ENCODE measurements around the gene PDGFB. TPM values are rescaled to one million over a fixed set of nuclear protein-coding genes. Genes with fewer than 3 reads are reported as not detected.

Gene PDGFB
- total and polyA plus RNA-seq, 5 donors from 2014 or later = 0.63 to 6.3 (median 4.3) TPM

DNA sequence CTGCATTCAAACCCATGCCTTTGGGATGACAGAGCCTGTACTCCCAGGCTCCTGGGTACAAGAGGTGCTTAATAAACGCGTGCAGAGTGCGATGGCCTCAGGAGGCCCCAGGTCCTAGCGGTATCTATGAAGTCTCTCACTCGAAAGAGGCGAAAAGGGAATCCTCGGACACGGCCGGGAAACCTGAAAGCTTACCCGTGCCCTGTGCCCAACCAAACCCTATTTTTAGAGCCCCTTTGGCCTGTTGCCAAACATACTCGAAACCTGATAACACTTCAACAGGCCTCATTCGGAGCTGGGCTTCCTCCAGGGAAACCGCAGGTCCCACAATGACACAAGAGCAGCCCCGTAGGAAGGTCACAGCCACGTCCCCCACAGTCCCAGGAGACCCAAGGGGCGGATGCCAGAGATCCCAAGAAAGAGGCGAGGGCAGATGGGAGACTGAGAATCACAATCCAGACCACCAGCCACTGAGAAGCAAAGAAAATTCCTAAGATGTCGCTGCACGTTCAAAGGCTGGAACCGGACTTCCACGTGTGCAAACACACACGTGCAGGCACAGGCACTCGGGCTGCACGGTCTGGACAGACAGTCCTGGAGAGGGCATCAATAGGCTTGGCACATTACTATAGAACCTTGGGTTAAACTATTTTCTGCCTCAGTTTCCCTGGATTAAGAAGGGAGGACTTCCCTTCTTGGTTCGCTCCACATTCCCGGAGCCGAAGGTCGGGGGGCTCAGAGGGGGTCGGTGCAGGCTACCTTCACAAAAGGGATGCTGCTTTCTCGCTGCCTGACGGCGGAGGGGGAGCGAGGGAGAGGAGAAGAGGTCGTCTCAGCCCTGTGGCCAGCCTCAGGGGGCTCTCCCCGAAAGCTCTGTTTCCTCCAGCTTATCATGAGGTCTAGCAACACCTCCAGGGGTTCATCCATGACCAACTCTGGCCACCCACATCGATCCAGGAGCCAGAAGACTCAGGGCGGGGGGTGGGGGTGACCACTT is 8.2 kb downstream of the PDGFB start:
- H3K36me3 Mint-ChIP-seq = peaks cover 4% of the 10 kb centered on the region
- no peak overlapping the region for H3K27ac ChIP-seq (ENCODE audit: insufficient read depth, low read length, poor library complexity, severe bottlenecking)
- ATAC-seq (ENCODE audit: low read depth in 2 of 2) (no peak), DNase-seq (peak in 1 of 3 donors; percentile 42)
- no peak overlapping the region for H3K4me3 ChIP-seq (ENCODE audit: low read depth, low read length)
- no peaks in the 10 kb centered on the region for H3K9me3 Mint-ChIP-seq
- peaks cover 82% of the 10 kb centered on the region for H3K27me3 Mint-ChIP-seq
- peak overlapping the region in 3 of 4 donors; percentile 70 to 75 (median 72) for H3K4me3 Mint-ChIP-seq
- H3K4me1 Mint-ChIP-seq = peaks cover 0 to 70% (median 27%) of the 10 kb centered on the region in 4 donors
- peak overlapping the region in 1 of 3 donors; percentile 88 for H3K27ac Mint-ChIP-seq
- H3K9me3 ChIP-seq (ENCODE audit: control insufficient read depth in 2 of 2, low read length in 2 of 2) = no peaks in the 10 kb centered on the region
- peaks cover 53% of the 10 kb centered on the region for H3K4me1 ChIP-seq (ENCODE audit: control insufficient read depth, insufficient read depth, low read length, poor library complexity, severe bottlenecking)
- H3K27me3 ChIP-seq (ENCODE audit: control insufficient read depth, insufficient read depth, low read length) = peaks cover 4% of the 10 kb centered on the region
- no peaks in the 10 kb centered on the region for H3K36me3 ChIP-seq (ENCODE audit: control insufficient read depth, insufficient read depth, low read length)

DNA sequence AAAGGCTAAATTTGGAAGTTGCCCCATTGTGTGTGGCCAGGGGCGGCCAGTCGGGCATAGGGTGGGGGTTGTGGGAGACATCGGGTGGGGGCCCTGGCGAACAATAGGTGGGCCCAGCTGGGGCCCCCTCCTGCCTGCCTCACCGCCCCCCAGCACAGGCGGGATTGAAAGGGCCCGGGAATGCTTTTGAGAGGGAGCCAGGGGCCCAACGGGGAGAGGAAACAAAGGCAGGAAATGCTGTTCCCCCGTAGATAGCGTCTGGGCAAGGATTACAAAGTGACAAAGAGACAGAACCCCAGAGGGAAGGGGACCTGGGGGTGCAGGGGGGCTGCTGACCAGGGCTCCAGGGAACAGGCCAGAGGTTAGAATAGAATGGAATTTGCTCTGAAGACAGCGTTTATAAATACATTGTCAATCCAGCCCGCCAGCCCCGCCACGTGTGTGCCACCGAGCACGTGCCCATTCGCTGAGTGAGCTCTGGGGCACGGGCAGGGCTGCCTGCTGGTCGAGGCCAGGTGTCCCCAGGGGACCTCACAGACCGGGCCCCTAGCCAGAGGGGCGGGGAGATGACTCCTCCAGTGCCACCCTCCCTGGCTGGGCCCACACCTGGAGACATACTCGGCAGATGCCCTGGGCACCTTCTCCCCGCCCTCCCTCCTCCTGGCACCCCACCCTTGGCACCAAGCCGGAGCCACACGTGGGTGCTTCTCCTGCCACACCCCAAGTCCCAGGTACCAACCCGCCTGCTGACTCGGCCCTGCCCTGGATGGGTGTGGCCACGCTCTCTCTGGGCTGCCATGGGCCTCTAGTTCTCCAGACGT is 9.7 kb downstream of the PDGFB start:
- Mint-ChIP-seq H3K4me1 (peaks cover 0 to 55% (median 20%) of the 10 kb centered on the region in 4 donors), H3K4me3 (peak overlapping the region in 1 of 4 donors; percentile 24), H3K36me3 (peaks cover 4% of the 10 kb centered on the region), H3K9me3 (no peaks in the 10 kb centered on the region), H3K27me3 (peaks cover 80% of the 10 kb centered on the region), H3K27ac (peak overlapping the region in 1 of 3 donors; percentile 80)
- Histone ChIP-seq H3K9me3 (ENCODE audit: control insufficient read depth in 2 of 2, low read length in 2 of 2) (no peaks in the 10 kb centered on the region), H3K36me3 (ENCODE audit: control insufficient read depth, insufficient read depth, low read length) (no peaks in the 10 kb centered on the region), H3K27ac (ENCODE audit: insufficient read depth, low read length, poor library complexity, severe bottlenecking) (peak overlapping the region; percentile 33), H3K4me3 (ENCODE audit: low read depth, low read length) (no peak overlapping the region), H3K27me3 (ENCODE audit: control insufficient read depth, insufficient read depth, low read length) (peaks cover 4% of the 10 kb centered on the region), H3K4me1 (ENCODE audit: control insufficient read depth, insufficient read depth, low read length, poor library complexity, severe bottlenecking) (peaks cover 39% of the 10 kb centered on the region)
- no peak for DNase-seq
- ATAC-seq (ENCODE audit: low read depth in 2 of 2) = no peak

DNA sequence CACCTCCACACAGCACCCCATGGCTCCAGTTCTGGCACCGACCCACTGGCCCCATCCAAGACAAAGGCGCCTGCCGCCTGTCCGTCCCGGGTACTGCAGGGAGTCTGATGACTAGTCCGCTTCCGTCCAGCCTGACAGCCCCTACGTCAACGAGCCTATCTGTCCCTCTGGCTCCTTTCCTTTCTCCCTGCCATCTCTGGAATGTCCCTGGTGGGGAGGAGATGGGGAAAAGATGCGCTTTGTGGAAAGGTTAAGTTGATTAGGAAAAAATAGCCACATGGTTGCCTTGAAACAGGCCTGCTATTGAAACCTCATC is 10.4 kb downstream of the PDGFB start:
- H3K4me3 ChIP-seq (ENCODE audit: low read depth, low read length) = no peak overlapping the region
- Mint-ChIP-seq H3K4me3 (no peak overlapping the region), H3K27ac (no peak overlapping the region), H3K36me3 (peaks cover 6% of the 10 kb centered on the region), H3K27me3 (peaks cover 79% of the 10 kb centered on the region), H3K4me1 (peaks cover 0 to 48% (median 20%) of the 10 kb centered on the region in 4 donors), H3K9me3 (no peaks in the 10 kb centered on the region)
- DNase-seq (no peak), ATAC-seq (ENCODE audit: low read depth in 2 of 2) (no peak)
- peaks cover 35% of the 10 kb centered on the region for H3K4me1 ChIP-seq (ENCODE audit: control insufficient read depth, insufficient read depth, low read length, poor library complexity, severe bottlenecking)
- H3K36me3 ChIP-seq (ENCODE audit: control insufficient read depth, insufficient read depth, low read length) = no peaks in the 10 kb centered on the region
- no peaks in the 10 kb centered on the region for H3K9me3 ChIP-seq (ENCODE audit: control insufficient read depth in 2 of 2, low read length in 2 of 2)
- H3K27me3 ChIP-seq (ENCODE audit: control insufficient read depth, insufficient read depth, low read length) = peaks cover 4% of the 10 kb centered on the region
- H3K27ac ChIP-seq (ENCODE audit: insufficient read depth, low read length, poor library complexity, severe bottlenecking) = no peak overlapping the region

DNA sequence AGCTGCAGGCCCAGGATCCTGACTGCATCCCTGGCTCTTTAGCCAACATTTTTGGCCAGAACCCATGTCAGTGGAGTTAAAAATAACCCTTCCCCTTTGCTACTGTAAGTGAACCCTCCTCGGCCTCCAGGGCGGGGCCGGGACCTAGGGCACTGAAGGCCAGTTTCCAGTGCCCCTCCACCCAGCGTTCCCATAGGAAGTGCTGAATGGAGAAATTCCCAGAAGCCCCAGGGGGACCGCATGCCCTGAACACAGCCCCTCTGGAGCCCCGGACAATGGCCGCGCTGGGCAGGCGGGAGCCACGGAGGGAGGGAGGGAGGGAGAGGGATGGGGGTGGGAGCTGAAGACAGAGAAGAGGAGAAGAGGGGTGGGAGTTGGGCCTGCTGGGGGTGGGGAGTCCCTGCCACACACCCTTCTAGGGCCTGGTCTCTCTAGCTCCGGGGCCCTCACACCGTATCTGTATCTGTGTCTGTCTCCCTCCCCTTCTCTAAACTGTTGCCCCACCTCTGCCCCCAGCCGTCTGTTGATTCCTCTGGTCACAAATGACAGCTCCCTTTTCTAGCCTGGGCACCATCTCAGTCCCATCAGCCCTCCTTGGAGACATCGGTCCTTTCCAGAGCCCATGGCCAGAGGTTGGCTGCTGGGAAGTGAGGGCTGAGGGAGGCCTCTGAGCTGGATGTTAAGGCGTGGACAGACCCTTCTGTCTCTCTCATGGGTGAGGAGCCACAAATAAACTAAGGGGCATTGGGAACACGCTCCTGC is 10.9 kb downstream of the PDGFB start:
- no peaks in the 10 kb centered on the region for H3K9me3 ChIP-seq (ENCODE audit: control insufficient read depth in 2 of 2, low read length in 2 of 2)
- Mint-ChIP-seq H3K36me3 (peaks cover 11% of the 10 kb centered on the region), H3K4me1 (peaks cover 0 to 45% (median 20%) of the 10 kb centered on the region in 4 donors)

DNA sequence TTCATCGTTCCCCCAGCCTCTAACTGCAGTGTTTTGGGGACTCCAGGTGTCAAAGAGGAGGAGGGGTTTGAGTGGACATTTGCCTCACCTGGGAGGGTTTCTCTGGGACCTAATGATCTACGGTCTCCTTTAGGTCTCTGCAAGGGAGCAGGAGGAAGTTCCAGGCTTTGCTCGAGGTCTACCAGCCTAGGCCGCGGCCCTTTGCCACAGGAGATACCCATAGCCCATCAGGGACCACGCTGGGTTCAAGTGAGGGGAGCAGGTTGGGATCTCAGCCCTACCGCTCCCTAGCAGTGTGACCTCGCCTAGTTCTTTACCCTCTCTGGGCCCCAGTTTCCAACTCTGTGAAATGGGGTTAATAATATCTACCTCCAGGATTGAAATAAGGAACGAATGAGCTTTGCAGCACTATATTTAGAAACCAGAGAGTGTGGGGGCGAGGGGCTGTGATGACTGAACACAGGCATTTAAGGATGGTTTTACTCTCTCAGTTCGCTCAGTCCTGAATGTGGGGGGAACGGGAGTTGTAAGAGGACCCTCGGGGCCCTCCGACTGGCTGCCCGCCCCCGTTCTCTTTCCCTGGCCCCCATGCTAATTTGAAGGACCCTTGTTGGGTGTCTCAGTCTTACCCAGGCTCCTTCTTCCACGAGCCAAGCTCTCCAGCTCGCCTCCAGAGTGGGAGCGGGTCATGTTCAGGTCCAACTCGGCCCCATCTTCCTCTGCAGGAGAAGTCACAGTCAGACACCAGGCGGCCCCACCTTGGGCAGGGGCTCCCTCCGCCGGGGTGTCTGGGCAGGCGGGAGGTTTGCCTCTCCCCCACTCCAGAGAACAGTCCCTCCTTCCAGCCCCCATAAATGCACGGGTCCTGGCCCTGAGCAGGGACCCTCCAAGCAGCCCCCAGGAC is 11.7 kb downstream of the PDGFB start:
- peaks cover 70% of the 10 kb centered on the region for H3K27me3 Mint-ChIP-seq

More for the DNA sequence above, 10.9 kb downstream of the PDGFB start:
- ATAC-seq (ENCODE audit: low read depth in 2 of 2) (no peak), DNase-seq (no peak)
- peak overlapping the region in 2 of 3 donors; percentile 62 to 71 for H3K27ac Mint-ChIP-seq
- H3K27me3 Mint-ChIP-seq = peaks cover 79% of the 10 kb centered on the region
- no peaks in the 10 kb centered on the region for H3K36me3 ChIP-seq (ENCODE audit: control insufficient read depth, insufficient read depth, low read length)
- H3K4me1 ChIP-seq (ENCODE audit: control insufficient read depth, insufficient read depth, low read length, poor library complexity, severe bottlenecking) = peaks cover 34% of the 10 kb centered on the region
- peaks cover 4% of the 10 kb centered on the region for H3K27me3 ChIP-seq (ENCODE audit: control insufficient read depth, insufficient read depth, low read length)
- no peak overlapping the region for H3K27ac ChIP-seq (ENCODE audit: insufficient read depth, low read length, poor library complexity, severe bottlenecking)
- no peak overlapping the region for H3K4me3 ChIP-seq (ENCODE audit: low read depth, low read length)
- H3K9me3 Mint-ChIP-seq = no peaks in the 10 kb centered on the region
- H3K4me3 Mint-ChIP-seq = no peak overlapping the region

DNA sequence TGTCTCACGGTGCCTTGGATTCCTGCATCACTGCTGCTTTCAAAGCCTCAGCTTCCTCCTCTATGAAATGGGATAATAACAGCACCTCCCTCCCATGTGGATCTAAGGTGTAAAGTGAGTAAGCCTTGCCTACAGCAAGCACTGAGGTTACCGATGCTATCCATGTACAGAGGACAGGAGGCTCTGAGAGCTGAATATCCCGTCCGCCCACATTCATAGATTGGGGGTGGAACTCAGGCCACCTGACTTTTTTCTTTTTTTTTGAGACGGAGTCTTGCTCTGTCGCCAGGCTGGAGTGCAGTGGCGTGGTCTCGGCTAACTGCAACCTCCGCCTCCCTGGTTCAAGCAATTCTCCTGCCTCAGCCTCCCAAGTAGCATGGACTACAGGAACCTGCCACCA is 12.5 kb downstream of the PDGFB start:
- no peak overlapping the region for H3K4me3 ChIP-seq (ENCODE audit: low read depth, low read length)
- DNase-seq (no peak), ATAC-seq (ENCODE audit: low read depth in 2 of 2) (no peak)
- H3K4me3 Mint-ChIP-seq = no peak overlapping the region
- H3K4me1 ChIP-seq (ENCODE audit: control insufficient read depth, insufficient read depth, low read length, poor library complexity, severe bottlenecking) = peaks cover 28% of the 10 kb centered on the region
- peak overlapping the region in 1 of 3 donors; percentile 56 for H3K27ac Mint-ChIP-seq
- H3K4me1 Mint-ChIP-seq = peaks cover 0 to 28% (median 11%) of the 10 kb centered on the region in 4 donors
- H3K9me3 Mint-ChIP-seq = no peaks in the 10 kb centered on the region
- peaks cover 16% of the 10 kb centered on the region for H3K36me3 Mint-ChIP-seq
- no peaks in the 10 kb centered on the region for H3K36me3 ChIP-seq (ENCODE audit: control insufficient read depth, insufficient read depth, low read length)
- peaks cover 62% of the 10 kb centered on the region for H3K27me3 Mint-ChIP-seq
- H3K27me3 ChIP-seq (ENCODE audit: control insufficient read depth, insufficient read depth, low read length) = peaks cover 4% of the 10 kb centered on the region
- no peak overlapping the region for H3K27ac ChIP-seq (ENCODE audit: insufficient read depth, low read length, poor library complexity, severe bottlenecking)
- H3K9me3 ChIP-seq (ENCODE audit: control insufficient read depth in 2 of 2, low read length in 2 of 2) = no peaks in the 10 kb centered on the region

More for the DNA sequence above, 11.7 kb downstream of the PDGFB start:
- Histone ChIP-seq H3K9me3 (ENCODE audit: control insufficient read depth in 2 of 2, low read length in 2 of 2) (no peaks in the 10 kb centered on the region), H3K4me1 (ENCODE audit: control insufficient read depth, insufficient read depth, low read length, poor library complexity, severe bottlenecking) (peaks cover 33% of the 10 kb centered on the region), H3K36me3 (ENCODE audit: control insufficient read depth, insufficient read depth, low read length) (no peaks in the 10 kb centered on the region), H3K27me3 (ENCODE audit: control insufficient read depth, insufficient read depth, low read length) (peaks cover 4% of the 10 kb centered on the region), H3K4me3 (ENCODE audit: low read depth, low read length) (no peak overlapping the region), H3K27ac (ENCODE audit: insufficient read depth, low read length, poor library complexity, severe bottlenecking) (no peak overlapping the region)
- no peak for ATAC-seq (ENCODE audit: low read depth in 2 of 2)
- Mint-ChIP-seq H3K9me3 (no peaks in the 10 kb centered on the region), H3K36me3 (peaks cover 13% of the 10 kb centered on the region), H3K4me3 (no peak overlapping the region), H3K4me1 (peaks cover 0 to 36% (median 18%) of the 10 kb centered on the region in 4 donors), H3K27ac (peak overlapping the region in 1 of 3 donors; percentile 71)
- no peak for DNase-seq

All from CD4-positive, CD25-positive, alpha-beta regulatory T cell (primary cell).